Skeletal muscle tissue (tissue), 1 donor: ENCODE data around the gene ANO7. TPM values are rescaled to one million over a fixed set of nuclear protein-coding genes. Genes with fewer than 3 reads are reported as not detected.

Source experiments
- total RNA-seq: library from RNA; depleted of rRNA; stranded (reverse); fragments of >200 nt; gene quantifications from one replicate; pipeline ENCODE4 v1.2.3, GENCODE V29; 2014

The ANO7 gene
- total RNA-seq, 1 donor from 2014 or later: not detected

Other genes starting within 250 kb of the ANO7 start
- gene SNED1, start 190.1 kb upstream of the ANO7 start, total RNA-seq: 4.7 TPM
- gene MTERF4, start 86.4 kb upstream of the ANO7 start, total RNA-seq: 32.4 TPM
- gene PASK, start 39.2 kb upstream of the ANO7 start, total RNA-seq: 3.7 TPM
- gene PPP1R7, start 38.2 kb upstream of the ANO7 start, total RNA-seq: 44.4 TPM
- 473 TPM for gene HDLBP, start 127.0 kb downstream of the ANO7 start, total RNA-seq
- gene SEPTIN2, start 127.2 kb downstream of the ANO7 start, total RNA-seq: 291 TPM
- 21.9 TPM for gene FARP2, start 167.6 kb downstream of the ANO7 start, total RNA-seq